ENCODE data around the gene NUFIP1. TPM values are rescaled to one million over a fixed set of nuclear protein-coding genes. Genes with fewer than 3 reads are reported as not detected.

NUFIP1 gene
- total and polyA plus RNA-seq, 4 donors: 1.9 to 4.6 (median 3.5) TPM

DNA sequence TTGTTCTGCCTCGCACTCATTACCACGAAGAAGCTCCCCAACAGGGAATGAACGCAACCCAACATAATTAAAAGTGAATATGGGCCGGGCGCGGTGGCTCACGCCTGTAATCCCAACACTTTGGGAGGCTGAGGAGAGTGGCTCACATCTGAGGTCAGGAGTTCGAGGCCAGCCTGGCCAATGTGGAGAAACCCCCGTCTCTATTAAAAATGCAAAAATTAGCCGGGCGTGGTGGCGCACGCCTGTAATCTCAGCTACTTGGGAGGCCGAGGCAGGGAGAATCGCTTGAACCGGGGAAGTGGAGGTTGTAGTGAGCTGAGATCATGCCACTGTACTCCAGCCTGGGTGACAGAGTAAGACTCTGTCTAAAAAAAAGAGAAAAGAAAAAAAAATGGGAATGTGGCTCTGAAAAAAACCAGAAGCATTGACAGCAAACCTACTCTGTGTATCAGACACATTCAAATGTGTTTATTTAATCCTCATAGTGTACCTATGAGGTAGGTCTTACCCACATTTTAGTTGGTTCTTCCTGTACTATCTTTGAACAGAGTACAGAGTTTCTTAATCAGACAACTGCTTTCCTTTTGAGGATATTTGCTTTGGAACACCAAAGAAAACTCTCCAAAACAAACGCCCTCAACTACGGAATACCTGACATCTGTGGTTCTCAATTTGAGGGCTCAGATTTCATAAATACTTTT lies 70.0 kb downstream of the NUFIP1 start:
- ATAC-seq (ENCODE audit: low FRiP score): no peak
- 86 to 87% methylated on average over 18 of the region's 18 CpGs for WGBS, 2 donors

DNA sequence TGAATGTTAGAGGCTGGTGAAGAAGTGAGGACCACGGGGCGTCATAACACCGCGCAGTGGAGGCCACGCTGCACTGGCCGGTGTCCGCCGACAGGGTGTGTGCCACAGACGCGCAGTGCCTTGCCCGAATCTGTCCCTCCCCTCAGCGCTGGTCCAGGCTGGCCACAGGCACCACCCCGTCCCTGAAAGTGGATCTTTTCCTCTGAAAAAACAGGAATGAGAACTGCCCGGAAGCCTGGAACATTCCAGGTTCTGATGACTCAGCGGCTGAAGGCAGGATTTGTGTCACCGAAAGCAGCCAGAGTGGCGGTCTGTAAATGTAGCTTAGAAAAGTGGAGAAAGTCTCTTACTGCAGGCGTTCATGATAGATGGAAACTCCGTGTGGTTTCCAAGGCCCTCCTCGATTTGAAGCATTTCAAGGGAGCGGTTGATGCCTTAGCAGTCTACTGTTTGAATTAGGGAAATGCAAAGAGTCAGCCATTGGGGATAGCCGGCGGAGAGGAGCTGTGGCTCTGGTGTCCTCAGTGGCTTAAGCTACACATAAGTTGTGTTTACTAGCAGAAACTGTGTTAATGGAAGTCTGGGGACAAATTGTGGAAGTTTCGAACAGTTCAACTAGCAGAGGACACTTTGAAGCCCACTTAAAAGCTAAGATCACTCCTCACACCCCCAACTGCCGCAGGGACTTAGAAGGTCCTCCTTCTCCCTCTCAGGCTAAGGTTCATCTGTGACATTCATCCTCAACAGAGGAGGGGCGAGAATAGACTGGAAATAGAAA lies 70.8 kb downstream of the NUFIP1 start:
- H3K4me1 ChIP-seq (ENCODE audit: control insufficient read depth in 1 of 2, insufficient read depth in 2 of 2, low read length in 2 of 2): peaks cover 0 to 3% of the 10 kb centered on the region in 2 donors
- 9 to 10% methylated on average over 26 of the region's 26 CpGs for WGBS, 2 donors
- peak overlapping the region; percentile 91 to 97 for H3K27ac ChIP-seq (ENCODE audit: low read depth in 1 of 2, low read length in 2 of 2)
- H3K27me3 ChIP-seq (ENCODE audit: control insufficient read depth in 1 of 2, insufficient read depth in 2 of 2, low read length in 1 of 2): no peaks in the 10 kb centered on the region
- intact Hi-C loops (cut with DNase I): loop anchor here (5.0 kb wide), 3 partner anchors 54 to 341 kb away; partner anchors contain the start of gene TSC22D1 (in 1 of the 2)
- H3K9me3 ChIP-seq (ENCODE audit: control insufficient read depth, low read length): no peaks in the 10 kb centered on the region
- DNase-seq (peak; percentile 96 to 97), ATAC-seq (ENCODE audit: low FRiP score) (peak; percentile 95)
- H3K36me3 ChIP-seq (ENCODE audit: control insufficient read depth in 1 of 2, insufficient read depth in 2 of 2, low read length in 1 of 2): no peaks in the 10 kb centered on the region
- no peak overlapping the region for H3K4me3 ChIP-seq (ENCODE audit: low read length in 2 of 2)

More for the DNA sequence above, 70.0 kb downstream of the NUFIP1 start:
- no peaks in the 10 kb centered on the region for H3K27me3 ChIP-seq (ENCODE audit: control insufficient read depth in 1 of 2, insufficient read depth in 2 of 2, low read length in 1 of 2)
- H3K36me3 ChIP-seq (ENCODE audit: control insufficient read depth in 1 of 2, insufficient read depth in 2 of 2, low read length in 1 of 2): no peaks in the 10 kb centered on the region
- intact Hi-C loops (cut with DNase I): loop anchor here (5.0 kb wide), 3 partner anchors 53 to 342 kb away; partner anchors contain the start of gene TSC22D1 (in 1 of the 2)
- H3K4me1 ChIP-seq (ENCODE audit: control insufficient read depth in 1 of 2, insufficient read depth in 2 of 2, low read length in 2 of 2): peaks cover 0 to 3% of the 10 kb centered on the region in 2 donors
- no peak for DNase-seq
- H3K9me3 ChIP-seq (ENCODE audit: control insufficient read depth, low read length): no peaks in the 10 kb centered on the region
- peak overlapping the region; percentile 91 to 97 for H3K27ac ChIP-seq (ENCODE audit: low read depth in 1 of 2, low read length in 2 of 2)
- no peak overlapping the region for H3K4me3 ChIP-seq (ENCODE audit: low read length in 2 of 2)

DNA sequence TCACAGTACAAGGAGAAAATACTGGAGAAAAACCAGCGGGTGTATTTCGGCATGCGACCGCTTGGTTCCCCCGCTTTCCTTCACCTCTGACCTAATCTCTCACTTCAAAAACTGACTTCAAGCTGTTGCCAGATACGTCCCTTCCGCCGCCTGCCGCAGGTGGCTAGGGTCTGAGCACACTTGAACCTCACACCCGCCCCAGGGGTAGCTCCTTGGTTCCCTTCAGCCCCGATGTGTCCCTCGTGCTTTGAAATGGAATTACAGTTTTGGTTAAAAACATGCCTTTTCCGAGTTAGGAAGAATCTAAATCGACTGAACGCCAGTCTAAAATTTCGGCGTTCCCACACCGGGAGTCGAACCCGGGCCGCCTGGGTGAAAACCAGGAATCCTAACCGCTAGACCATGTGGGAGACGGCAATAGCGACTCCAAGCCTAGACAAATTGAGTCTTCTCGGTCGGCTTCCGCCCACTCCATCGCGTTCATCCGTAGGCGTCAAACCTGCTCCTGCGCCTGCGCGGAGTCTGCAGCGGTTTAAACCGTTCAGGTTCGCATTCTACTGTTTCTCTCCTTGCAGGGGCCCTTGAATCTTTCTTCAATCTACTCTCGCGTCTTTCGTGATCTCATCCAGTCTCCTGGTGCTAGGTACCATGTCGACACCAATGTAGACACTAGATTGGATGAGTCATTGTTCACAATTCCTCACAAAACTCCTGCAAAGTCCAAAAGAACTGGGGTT lies 71.5 kb downstream of the NUFIP1 start:
- H3K4me1 ChIP-seq (ENCODE audit: control insufficient read depth in 1 of 2, insufficient read depth in 2 of 2, low read length in 2 of 2): peaks cover 0 to 3% of the 10 kb centered on the region in 2 donors
- H3K27me3 ChIP-seq (ENCODE audit: control insufficient read depth in 1 of 2, insufficient read depth in 2 of 2, low read length in 1 of 2): no peaks in the 10 kb centered on the region
- intact Hi-C loops (cut with DNase I): loop anchor here (2.0 to 5.0 kb wide), 4 partner anchors 55 to 340 kb away; partner anchors contain the start of gene TSC22D1 (in 1 of the 2)
- no peaks in the 10 kb centered on the region for H3K9me3 ChIP-seq (ENCODE audit: control insufficient read depth, low read length)
- DNase-seq (peak; percentile 96 to 98), ATAC-seq (ENCODE audit: low FRiP score) (peak; percentile 94)
- peak overlapping the region; percentile 80 to 98 for H3K27ac ChIP-seq (ENCODE audit: low read depth in 1 of 2, low read length in 2 of 2)
- H3K36me3 ChIP-seq (ENCODE audit: control insufficient read depth in 1 of 2, insufficient read depth in 2 of 2, low read length in 1 of 2): no peaks in the 10 kb centered on the region
- H3K4me3 ChIP-seq (ENCODE audit: low read length in 2 of 2): peak overlapping the region; percentile 29 to 32
- 0 to 1% methylated on average over 41 of the region's 41 CpGs for WGBS, 2 donors

DNA sequence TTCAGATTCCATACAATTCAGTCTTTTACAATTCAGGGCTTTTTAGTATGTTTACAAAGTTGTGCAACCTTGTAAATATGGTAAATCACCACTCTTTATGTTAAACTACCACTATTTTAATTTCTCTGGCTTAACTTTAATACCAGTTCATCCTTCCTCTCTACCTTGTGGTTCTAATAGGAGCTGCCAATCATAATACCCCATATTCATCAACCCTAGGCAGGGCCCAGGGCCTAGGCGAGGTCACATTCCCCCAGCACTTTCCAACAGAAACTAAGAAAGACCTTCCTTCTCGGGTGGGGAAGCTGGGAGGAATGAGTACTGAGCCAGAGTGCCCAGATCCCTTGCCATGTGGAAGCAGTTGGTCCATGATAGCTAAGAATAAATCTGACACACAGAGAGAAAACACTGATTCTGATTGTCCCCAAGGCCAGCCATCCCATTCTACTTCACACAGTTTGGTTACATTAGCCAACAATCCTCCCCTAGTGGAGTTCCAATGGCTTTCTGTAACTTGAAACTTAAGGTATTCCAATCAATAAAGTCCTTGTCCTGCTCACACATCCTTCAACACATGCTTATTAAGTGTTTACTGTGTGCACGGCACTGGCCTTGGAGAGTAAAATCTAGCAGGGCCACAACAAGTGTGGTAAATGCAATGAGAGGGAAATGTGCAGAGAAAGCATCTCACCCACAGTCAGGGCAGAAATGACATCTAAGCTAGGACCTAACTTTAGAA lies 76.8 kb downstream of the NUFIP1 start:
- intact Hi-C loops (cut with DNase I): no loop called here
- WGBS, 2 donors: 79 to 87% methylated on average over 3 of the region's 3 CpGs

DNA sequence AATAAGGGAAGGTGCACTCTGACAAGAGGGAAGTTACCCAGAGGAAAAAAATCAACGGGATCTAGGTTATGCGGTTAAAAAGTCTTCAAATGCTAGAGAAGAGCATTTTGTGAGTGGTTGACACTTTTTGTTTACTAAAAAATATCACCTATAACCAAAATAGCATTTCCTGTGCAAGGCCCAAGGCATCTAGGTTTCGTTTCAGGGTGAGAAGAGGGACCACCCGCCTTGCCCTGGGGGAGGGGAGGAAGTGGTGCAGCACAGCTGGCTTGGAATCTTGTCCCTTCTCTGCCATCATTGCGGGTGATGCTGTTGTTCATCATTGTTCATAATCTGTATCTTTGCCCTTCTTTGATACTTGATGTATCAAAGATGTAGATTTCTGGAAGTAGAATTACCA lies 80.6 kb downstream of the NUFIP1 start:
- Histone ChIP-seq H3K4me3 (ENCODE audit: low read length in 2 of 2) (no peak overlapping the region), H3K36me3 (ENCODE audit: control insufficient read depth in 1 of 2, insufficient read depth in 2 of 2, low read length in 1 of 2) (no peaks in the 10 kb centered on the region), H3K27ac (ENCODE audit: low read depth in 1 of 2, low read length in 2 of 2) (no peak overlapping the region), H3K27me3 (ENCODE audit: control insufficient read depth in 1 of 2, insufficient read depth in 2 of 2, low read length in 1 of 2) (no peaks in the 10 kb centered on the region), H3K4me1 (ENCODE audit: control insufficient read depth in 1 of 2, insufficient read depth in 2 of 2, low read length in 2 of 2) (peaks cover 8 to 9% of the 10 kb centered on the region in 2 donors), H3K9me3 (ENCODE audit: control insufficient read depth, low read length) (no peaks in the 10 kb centered on the region)
- ATAC-seq (ENCODE audit: low FRiP score) (no peak), DNase-seq (no peak)
- WGBS, 2 donors: 75 to 88% methylated on average over 5 of the region's 5 CpGs
- intact Hi-C loops (cut with DNase I): no loop called here

More for the DNA sequence above, 76.8 kb downstream of the NUFIP1 start:
- no peak for DNase-seq
- Histone ChIP-seq H3K36me3 (ENCODE audit: control insufficient read depth in 1 of 2, insufficient read depth in 2 of 2, low read length in 1 of 2) (no peaks in the 10 kb centered on the region), H3K27me3 (ENCODE audit: control insufficient read depth in 1 of 2, insufficient read depth in 2 of 2, low read length in 1 of 2) (no peaks in the 10 kb centered on the region), H3K27ac (ENCODE audit: low read depth in 1 of 2, low read length in 2 of 2) (no peak overlapping the region), H3K4me1 (ENCODE audit: control insufficient read depth in 1 of 2, insufficient read depth in 2 of 2, low read length in 2 of 2) (no peaks in the 10 kb centered on the region), H3K9me3 (ENCODE audit: control insufficient read depth, low read length) (no peaks in the 10 kb centered on the region), H3K4me3 (ENCODE audit: low read length in 2 of 2) (no peak overlapping the region)
- no peak for ATAC-seq (ENCODE audit: low FRiP score)

DNA sequence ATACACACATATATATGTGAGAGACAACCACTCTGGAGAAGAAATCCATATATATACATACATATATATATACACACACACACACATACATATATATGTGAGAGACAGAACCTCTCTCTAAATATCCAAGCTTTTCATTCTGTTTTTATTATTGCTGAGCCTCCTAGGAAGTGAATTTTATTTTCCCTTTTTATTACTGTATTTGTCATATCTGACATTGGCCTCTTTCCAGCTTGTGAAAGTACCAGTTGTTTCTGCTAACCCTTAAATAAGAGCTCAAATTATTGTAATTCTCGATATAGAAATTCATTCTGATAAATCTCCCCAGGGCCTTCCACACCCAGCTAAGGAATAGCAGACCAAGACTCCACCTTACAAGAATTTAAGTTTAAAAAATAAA lies 81.0 kb downstream of the NUFIP1 start:
- Histone ChIP-seq H3K4me1 (ENCODE audit: control insufficient read depth in 1 of 2, insufficient read depth in 2 of 2, low read length in 2 of 2) (peaks cover 8 to 9% of the 10 kb centered on the region in 2 donors), H3K36me3 (ENCODE audit: control insufficient read depth in 1 of 2, insufficient read depth in 2 of 2, low read length in 1 of 2) (no peaks in the 10 kb centered on the region), H3K9me3 (ENCODE audit: control insufficient read depth, low read length) (no peaks in the 10 kb centered on the region), H3K27ac (ENCODE audit: low read depth in 1 of 2, low read length in 2 of 2) (no peak overlapping the region), H3K27me3 (ENCODE audit: control insufficient read depth in 1 of 2, insufficient read depth in 2 of 2, low read length in 1 of 2) (no peaks in the 10 kb centered on the region), H3K4me3 (ENCODE audit: low read length in 2 of 2) (no peak overlapping the region)
- DNase-seq: no peak
- WGBS, 2 donors: 50 to 79% methylated on average over 1 of the region's 1 CpG
- ATAC-seq (ENCODE audit: low FRiP score): no peak
- intact Hi-C loops (cut with DNase I): no loop called here

DNA sequence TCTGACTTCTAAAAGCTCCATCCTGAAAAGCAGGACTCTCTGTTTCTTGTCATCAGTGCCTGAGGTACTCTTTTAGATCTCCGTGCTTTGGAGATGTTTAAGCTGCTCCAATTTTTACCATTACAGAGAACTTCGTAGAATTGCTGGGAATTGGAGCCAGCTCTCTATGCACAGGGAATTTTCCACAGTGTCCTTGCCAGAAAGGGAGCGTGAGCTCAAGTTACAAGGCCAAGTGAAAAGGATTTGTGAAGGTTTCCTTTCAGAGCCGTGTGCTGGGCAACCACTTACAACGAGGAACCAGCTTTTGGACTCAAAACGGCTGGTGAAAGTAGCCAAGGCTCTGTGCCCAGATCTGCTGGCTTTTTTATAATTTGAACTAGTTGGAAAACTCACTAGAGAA lies 82.6 kb downstream of the NUFIP1 start:
- H3K4me1 ChIP-seq (ENCODE audit: control insufficient read depth in 1 of 2, insufficient read depth in 2 of 2, low read length in 2 of 2): peaks cover 8 to 9% of the 10 kb centered on the region in 2 donors
- peak overlapping the region in 1 of 2 donors; percentile 95 for H3K27ac ChIP-seq (ENCODE audit: low read depth in 1 of 2, low read length in 2 of 2)
- DNase-seq (peak in 1 of 2 donors; percentile 57), ATAC-seq (ENCODE audit: low FRiP score) (peak; percentile 56)
- H3K27me3 ChIP-seq (ENCODE audit: control insufficient read depth in 1 of 2, insufficient read depth in 2 of 2, low read length in 1 of 2): no peaks in the 10 kb centered on the region
- no peaks in the 10 kb centered on the region for H3K36me3 ChIP-seq (ENCODE audit: control insufficient read depth in 1 of 2, insufficient read depth in 2 of 2, low read length in 1 of 2)
- WGBS, 2 donors: 2 to 4% methylated on average over 6 of the region's 6 CpGs
- H3K4me3 ChIP-seq (ENCODE audit: low read length in 2 of 2): no peak overlapping the region
- H3K9me3 ChIP-seq (ENCODE audit: control insufficient read depth, low read length): no peaks in the 10 kb centered on the region
- intact Hi-C loops (cut with DNase I): no loop called here

DNA sequence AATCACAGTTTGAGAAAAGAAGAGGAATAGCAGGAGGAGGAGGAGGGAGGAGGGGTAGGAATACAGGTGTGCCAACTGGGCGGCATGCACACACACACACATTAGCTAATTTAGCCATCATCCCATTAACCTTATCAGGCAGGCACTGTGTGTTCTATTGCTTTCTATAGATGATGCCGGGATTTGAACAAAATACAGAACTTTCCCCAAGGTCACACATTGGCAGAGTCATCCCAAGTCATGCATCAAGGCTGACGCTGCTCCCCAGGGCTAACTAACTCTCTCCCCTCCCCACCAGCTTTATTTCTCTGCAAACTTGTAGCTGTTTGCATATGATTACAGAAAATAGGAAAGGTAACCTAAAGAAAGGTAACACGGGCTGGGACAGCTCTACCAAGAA lies 83.0 kb downstream of the NUFIP1 start:
- H3K4me1 ChIP-seq (ENCODE audit: control insufficient read depth in 1 of 2, insufficient read depth in 2 of 2, low read length in 2 of 2): peaks cover 8 to 9% of the 10 kb centered on the region in 2 donors
- DNase-seq: no peak
- no peaks in the 10 kb centered on the region for H3K36me3 ChIP-seq (ENCODE audit: control insufficient read depth in 1 of 2, insufficient read depth in 2 of 2, low read length in 1 of 2)
- 42 to 43% methylated on average over 4 of the region's 4 CpGs for WGBS, 2 donors
- no peak for ATAC-seq (ENCODE audit: low FRiP score)
- H3K4me3 ChIP-seq (ENCODE audit: low read length in 2 of 2): no peak overlapping the region
- intact Hi-C loops (cut with DNase I): no loop called here
- H3K27me3 ChIP-seq (ENCODE audit: control insufficient read depth in 1 of 2, insufficient read depth in 2 of 2, low read length in 1 of 2): no peaks in the 10 kb centered on the region
- peak overlapping the region in 1 of 2 donors; percentile 95 for H3K27ac ChIP-seq (ENCODE audit: low read depth in 1 of 2, low read length in 2 of 2)
- no peaks in the 10 kb centered on the region for H3K9me3 ChIP-seq (ENCODE audit: control insufficient read depth, low read length)
